HEK293 (cell line): ENCODE measurements around the gene KCTD1.
A peak's percentile ranks its signal among the peaks of the same experiment; 100 is the strongest.

Experiments used
- CTCF ChIA-PET: fragments of 350-600 bp; formaldehyde crosslinking; extraction: SDS; loops from one replicate; lab custom pipeline; 2021; ENCODE audit warnings: antibody characterized with exemption; lab: Yijun Ruan, JAX
- POLR2A ChIA-PET: fragments of 300-600 bp; formaldehyde crosslinking; extraction: SDS; loops from one replicate; lab custom pipeline; 2020; ENCODE audit warnings: antibody characterized with exemption, inconsistent platforms; lab: Yijun Ruan, JAX
- H3K27ac ChIP-seq: fragments of 200-500 bp; sonication (Bioruptor generic); 2 replicates; pipeline ENCODE4 v1.5.1; 2014; ENCODE audit warnings: low read depth, low read length, control low read depth, inconsistent platforms; ENCODE audit errors: extremely low read depth
- H3K36me3 ChIP-seq, 2 experiments: fragments of 200-500 bp in 1 of 2; sonication (Bioruptor generic) in 1 of 2; 1 replicate in 1 of 2; 2 replicates in 1 of 2; pipeline ENCODE4 v1.5.1; 2014 to 2017; ENCODE audit warnings: inconsistent platforms in 2 of 2, low read length in 2 of 2; ENCODE audit not compliant: control insufficient read depth in 2 of 2, insufficient read depth in 1 of 2
- H3K4me1 ChIP-seq: fragments of 200-500 bp; sonication (Bioruptor generic); 2 replicates; pipeline ENCODE4 v1.5.1; 2014; ENCODE audit warnings: mild to moderate bottlenecking, low read length, inconsistent platforms; ENCODE audit not compliant: control insufficient read depth, insufficient read depth
- H3K4me3 ChIP-seq: 2 replicates; pipeline ENCODE4 v1.5.1; 2011; ENCODE audit warnings: low read depth, mild to moderate bottlenecking, control low read depth, low read length, moderate library complexity
- H3K9me3 ChIP-seq: fragments of 200-500 bp; sonication (Bioruptor generic); 2 replicates; pipeline ENCODE4 v1.5.1; 2014; ENCODE audit warnings: low read depth, low read length, inconsistent platforms; ENCODE audit not compliant: control insufficient read depth, insufficient read depth
- EGR2 ChIP-seq: fragments of 450-650 bp; formaldehyde crosslinking; IDR thresholded peaks from 2 replicates; pipeline ENCODE4 v1.5.1; 2016; ENCODE audit warnings: low read depth, missing biosample characterization, missing genetic modification characterization
- FEZF1 ChIP-seq: fragments of 450-650 bp; formaldehyde crosslinking; IDR thresholded peaks from 2 replicates; pipeline ENCODE4 v1.5.1; 2016; ENCODE audit warnings: missing biosample characterization, missing genetic modification characterization
- GLIS1 ChIP-seq: fragments of 450-650 bp; formaldehyde crosslinking; IDR thresholded peaks from 2 replicates; pipeline ENCODE4 v1.5.1; 2016; ENCODE audit warnings: missing biosample characterization, missing genetic modification characterization
- HOXC10 ChIP-seq: sonication (generic); formaldehyde crosslinking; IDR thresholded peaks from 2 replicates; pipeline ENCODE4 v1.8.1; 2023; ENCODE audit warnings: mild to moderate bottlenecking, missing genetic modification reagents
- KLF8 ChIP-seq: fragments of 450-650 bp; formaldehyde crosslinking; IDR thresholded peaks from 2 replicates; pipeline ENCODE4 v1.5.1; 2016; ENCODE audit warnings: missing biosample characterization, missing genetic modification characterization
- KLF9 ChIP-seq: fragments of 450-650 bp; formaldehyde crosslinking; IDR thresholded peaks from 2 replicates; pipeline ENCODE4 v1.5.1; 2016; ENCODE audit warnings: missing biosample characterization, missing genetic modification characterization, low read depth
- MEIS1 ChIP-seq: sonication (generic); formaldehyde crosslinking; IDR thresholded peaks from 2 replicates; pipeline ENCODE4 v1.8.1; 2022; ENCODE audit warnings: missing genetic modification reagents, mild to moderate bottlenecking, borderline replicate concordance
- MYNN ChIP-seq: fragments of 450-650 bp; formaldehyde crosslinking; IDR thresholded peaks from 2 replicates; pipeline ENCODE4 v1.5.1; 2016; ENCODE audit warnings: missing biosample characterization, missing genetic modification characterization, borderline replicate concordance
- PRDM1 ChIP-seq: fragments of 450-650 bp; formaldehyde crosslinking; IDR thresholded peaks from 2 replicates; pipeline ENCODE4; 2016; ENCODE audit warnings: missing biosample characterization, missing genetic modification characterization
- PRDM4 ChIP-seq: fragments of 450-650 bp; formaldehyde crosslinking; IDR thresholded peaks from 2 replicates; pipeline ENCODE4 v1.5.1; 2017; ENCODE audit warnings: missing biosample characterization, missing genetic modification characterization
- SCRT1 ChIP-seq: fragments of 450-650 bp; formaldehyde crosslinking; IDR thresholded peaks from 2 replicates; pipeline ENCODE4 v1.5.1; 2016; ENCODE audit warnings: missing biosample characterization, missing genetic modification characterization, borderline replicate concordance
- SP7 ChIP-seq: fragments of 450-650 bp; formaldehyde crosslinking; IDR thresholded peaks from 2 replicates; pipeline ENCODE4 v1.5.1; 2016; ENCODE audit warnings: missing biosample characterization, missing genetic modification characterization
- ZBTB17 ChIP-seq: fragments of 450-650 bp; formaldehyde crosslinking; IDR thresholded peaks from 2 replicates; pipeline ENCODE4 v1.5.1; 2016; ENCODE audit warnings: missing biosample characterization, missing genetic modification characterization
- ZBTB8A ChIP-seq: fragments of 450-650 bp; formaldehyde crosslinking; IDR thresholded peaks from 2 replicates; pipeline ENCODE4 v1.5.1; 2016; ENCODE audit warnings: missing biosample characterization, missing genetic modification characterization
- ZFHX2 ChIP-seq: fragments of 450-650 bp; formaldehyde crosslinking; conservative IDR thresholded peaks from 2 replicates; pipeline ENCODE4 v1.5.1; 2016; ENCODE audit warnings: missing biosample characterization, missing genetic modification characterization
- ZFP37 ChIP-seq: fragments of 450-650 bp; formaldehyde crosslinking; IDR thresholded peaks from 2 replicates; pipeline ENCODE4 v1.5.1; 2016; ENCODE audit warnings: missing biosample characterization, missing genetic modification characterization
- ZFP69B ChIP-seq: fragments of 450-650 bp; formaldehyde crosslinking; IDR thresholded peaks from 2 replicates; pipeline ENCODE4 v1.5.1; 2016; ENCODE audit warnings: missing biosample characterization, missing genetic modification characterization
- ZNF133 ChIP-seq: fragments of 450-650 bp; formaldehyde crosslinking; IDR thresholded peaks from 2 replicates; pipeline ENCODE4 v1.5.1; 2016; ENCODE audit warnings: missing biosample characterization, missing genetic modification characterization
- ZNF214 ChIP-seq: fragments of 450-650 bp; formaldehyde crosslinking; IDR thresholded peaks from 2 replicates; pipeline ENCODE4 v1.5.1; 2017; ENCODE audit warnings: missing biosample characterization, mild to moderate bottlenecking, missing genetic modification characterization, borderline replicate concordance
- ZNF292 ChIP-seq: fragments of 450-650 bp; formaldehyde crosslinking; IDR thresholded peaks from 2 replicates; pipeline ENCODE4 v1.5.1; 2016; ENCODE audit warnings: low read depth, missing biosample characterization, missing genetic modification characterization, borderline replicate concordance
- ZNF529 ChIP-seq: fragments of 450-650 bp; formaldehyde crosslinking; IDR thresholded peaks from 2 replicates; pipeline ENCODE4 v1.5.1; 2017; ENCODE audit warnings: missing genetic modification characterization, missing biosample characterization; ENCODE audit not compliant: insufficient replicate concordance
- ZNF548 ChIP-seq: fragments of 450-650 bp; formaldehyde crosslinking; IDR thresholded peaks from 2 replicates; pipeline ENCODE4 v1.5.1; 2016; ENCODE audit warnings: missing biosample characterization, missing genetic modification characterization
- ZNF561 ChIP-seq: fragments of 450-650 bp; IDR thresholded peaks from 2 replicates; pipeline ENCODE4 v1.5.1; 2018; ENCODE audit warnings: missing biosample characterization, missing genetic modification characterization, borderline replicate concordance
- ZNF639 ChIP-seq: fragments of 450-650 bp; formaldehyde crosslinking; IDR thresholded peaks from 2 replicates; pipeline ENCODE4 v1.5.1; 2016; ENCODE audit warnings: missing biosample characterization, missing genetic modification characterization
- ZNF76 ChIP-seq: fragments of 450-650 bp; formaldehyde crosslinking; IDR thresholded peaks from 2 replicates; pipeline ENCODE4; 2016; ENCODE audit warnings: low read depth, missing biosample characterization, missing genetic modification characterization, borderline replicate concordance
- TF ChIP-seq, protein P1 (sequence below): fragments of 450-650 bp; formaldehyde crosslinking; IDR thresholded peaks from 2 replicates; pipeline ENCODE4 v1.5.1; 2016; ENCODE audit warnings: missing biosample characterization, missing genetic modification characterization
- TF ChIP-seq, protein P2 (sequence below): fragments of 450-650 bp; formaldehyde crosslinking; IDR thresholded peaks from 2 replicates; pipeline ENCODE4 v1.5.1; 2016; ENCODE audit warnings: missing biosample characterization, missing genetic modification characterization

Gene KCTD1

GRCh38 chr18:26470011-26470637, 78.2 kb downstream of the KCTD1 start:
- CTCF ChIA-PET: interaction anchor here (0.6 to 1.2 kb wide), 6 partner anchors 17 to 1576 kb away, joined by 3 to 8 read pairs (median 4); no protein-coding TSS in a partner anchor
- Histone ChIP-seq H3K27ac (no peak overlapping the region), H3K36me3 (peaks cover 0 to 12% of the 10 kb centered on the region in 2 experiments; a peak in 2 of 3 replicates), H3K4me1 (peaks cover 4% of the 10 kb centered on the region; the same call in 1 of the 2 replicates), H3K4me3 (no peak overlapping the region), H3K9me3 (no peaks in the 10 kb centered on the region)
- no peak for TF ChIP-seq ZFP69B (tag by site-specific recombination)
- TF ChIP-seq ZNF292 (tag by site-specific recombination): no peak
- no peak for TF ChIP-seq ZFP37 (tag by site-specific recombination)
- no peak for TF ChIP-seq ZNF639
- no peak for TF ChIP-seq ZNF529 (tag by site-specific recombination)
- no peak for TF ChIP-seq PRDM1 (tag by site-specific recombination)
- no peak for TF ChIP-seq ZBTB17 (tag by site-specific recombination)
- no peak for TF ChIP-seq MYNN
- TF ChIP-seq ZNF133: no peak
- POLR2A ChIA-PET: interaction anchor here (0.9 to 1.2 kb wide), 2 partner anchors 10 to 17 kb away, joined by 3 read pairs; no protein-coding TSS in a partner anchor

GRCh38 chr18:26468931-26469340, 79.4 kb downstream of the KCTD1 start:
- Histone ChIP-seq H3K36me3 (peaks cover 0 to 8% of the 10 kb centered on the region in 2 experiments; a peak in 1 of 3 replicates), H3K9me3 (no peaks in the 10 kb centered on the region), H3K4me3 (no peak overlapping the region), H3K4me1 (peaks cover 4% of the 10 kb centered on the region; the same call in 1 of the 2 replicates), H3K27ac (no peak overlapping the region)
- POLR2A ChIA-PET: interaction anchor here (0.5 to 0.7 kb wide), 2 partner anchors 40 to 66 kb away, joined by 3 to 5 read pairs; no protein-coding TSS in a partner anchor
- CTCF ChIA-PET: interaction anchor here (0.5 to 1.4 kb wide), 13 partner anchors 9 to 1658 kb away, joined by 3 to 7 read pairs (median 4); no protein-coding TSS in a partner anchor
- TF ChIP-seq ZNF548 (tag by site-specific recombination) (no peak), SCRT1 (tag by site-specific recombination) (peak; percentile 41; the same call in 1 of the 2 replicates), ZBTB8A (tag by site-specific recombination) (peak; percentile 38; the same call in 1 of the 2 replicates), PRDM4 (tag by site-specific recombination) (peak; percentile 94), SP7 (tag by site-specific recombination) (peak; percentile 93), EGR2 (tag by site-specific recombination) (peak; percentile 92), ZFHX2 (tag by site-specific recombination) (peak; percentile 86), KLF8 (tag by site-specific recombination) (no peak), PRDM1 (tag by site-specific recombination) (no peak), FEZF1 (tag by site-specific recombination) (peak; percentile 64), MEIS1 (CRISPR knock-in tag) (peak; percentile 88), ZNF561 (tag by site-specific recombination) (no peak), GLIS1 (peak; percentile 25; the same call in 1 of the 2 replicates), ZNF76 (peak; percentile 68; the same call in 1 of the 2 replicates), KLF9 (peak; percentile 16; the same call in 1 of the 2 replicates), ZBTB17 (tag by site-specific recombination) (0 out of 2 replicates have a peak, but pooled peaks have one; percentile 19), ZNF214 (tag by site-specific recombination) (no peak), HOXC10 (CRISPR knock-in tag) (0 out of 2 replicates have a peak, but pooled peaks have one; percentile 72)
- TF ChIP-seq, protein P1, sequence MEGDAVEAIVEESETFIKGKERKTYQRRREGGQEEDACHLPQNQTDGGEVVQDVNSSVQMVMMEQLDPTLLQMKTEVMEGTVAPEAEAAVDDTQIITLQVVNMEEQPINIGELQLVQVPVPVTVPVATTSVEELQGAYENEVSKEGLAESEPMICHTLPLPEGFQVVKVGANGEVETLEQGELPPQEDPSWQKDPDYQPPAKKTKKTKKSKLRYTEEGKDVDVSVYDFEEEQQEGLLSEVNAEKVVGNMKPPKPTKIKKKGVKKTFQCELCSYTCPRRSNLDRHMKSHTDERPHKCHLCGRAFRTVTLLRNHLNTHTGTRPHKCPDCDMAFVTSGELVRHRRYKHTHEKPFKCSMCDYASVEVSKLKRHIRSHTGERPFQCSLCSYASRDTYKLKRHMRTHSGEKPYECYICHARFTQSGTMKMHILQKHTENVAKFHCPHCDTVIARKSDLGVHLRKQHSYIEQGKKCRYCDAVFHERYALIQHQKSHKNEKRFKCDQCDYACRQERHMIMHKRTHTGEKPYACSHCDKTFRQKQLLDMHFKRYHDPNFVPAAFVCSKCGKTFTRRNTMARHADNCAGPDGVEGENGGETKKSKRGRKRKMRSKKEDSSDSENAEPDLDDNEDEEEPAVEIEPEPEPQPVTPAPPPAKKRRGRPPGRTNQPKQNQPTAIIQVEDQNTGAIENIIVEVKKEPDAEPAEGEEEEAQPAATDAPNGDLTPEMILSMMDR (tag by site-specific recombination): peak; percentile 9; the same call in 1 of the 2 replicates
- TF ChIP-seq, protein P2, sequence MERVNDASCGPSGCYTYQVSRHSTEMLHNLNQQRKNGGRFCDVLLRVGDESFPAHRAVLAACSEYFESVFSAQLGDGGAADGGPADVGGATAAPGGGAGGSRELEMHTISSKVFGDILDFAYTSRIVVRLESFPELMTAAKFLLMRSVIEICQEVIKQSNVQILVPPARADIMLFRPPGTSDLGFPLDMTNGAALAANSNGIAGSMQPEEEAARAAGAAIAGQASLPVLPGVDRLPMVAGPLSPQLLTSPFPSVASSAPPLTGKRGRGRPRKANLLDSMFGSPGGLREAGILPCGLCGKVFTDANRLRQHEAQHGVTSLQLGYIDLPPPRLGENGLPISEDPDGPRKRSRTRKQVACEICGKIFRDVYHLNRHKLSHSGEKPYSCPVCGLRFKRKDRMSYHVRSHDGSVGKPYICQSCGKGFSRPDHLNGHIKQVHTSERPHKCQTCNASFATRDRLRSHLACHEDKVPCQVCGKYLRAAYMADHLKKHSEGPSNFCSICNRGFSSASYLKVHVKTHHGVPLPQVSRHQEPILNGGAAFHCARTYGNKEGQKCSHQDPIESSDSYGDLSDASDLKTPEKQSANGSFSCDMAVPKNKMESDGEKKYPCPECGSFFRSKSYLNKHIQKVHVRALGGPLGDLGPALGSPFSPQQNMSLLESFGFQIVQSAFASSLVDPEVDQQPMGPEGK (tag by site-specific recombination): peak; percentile 74
